Bone marrow (tissue), 2 donors: ENCODE measurements around the gene NKD1.

ENCODE experiments used
- DNase-seq, 2 donors: peaks; one replicate each; lab custom pipeline; 2025; lab: John Stamatoyannopoulos, UW

NKD1 gene

GRCh38 chr16:50630394-50631020 is 82.3 kb downstream of the NKD1 start:
- DNase-seq, result no peak

DNA sequence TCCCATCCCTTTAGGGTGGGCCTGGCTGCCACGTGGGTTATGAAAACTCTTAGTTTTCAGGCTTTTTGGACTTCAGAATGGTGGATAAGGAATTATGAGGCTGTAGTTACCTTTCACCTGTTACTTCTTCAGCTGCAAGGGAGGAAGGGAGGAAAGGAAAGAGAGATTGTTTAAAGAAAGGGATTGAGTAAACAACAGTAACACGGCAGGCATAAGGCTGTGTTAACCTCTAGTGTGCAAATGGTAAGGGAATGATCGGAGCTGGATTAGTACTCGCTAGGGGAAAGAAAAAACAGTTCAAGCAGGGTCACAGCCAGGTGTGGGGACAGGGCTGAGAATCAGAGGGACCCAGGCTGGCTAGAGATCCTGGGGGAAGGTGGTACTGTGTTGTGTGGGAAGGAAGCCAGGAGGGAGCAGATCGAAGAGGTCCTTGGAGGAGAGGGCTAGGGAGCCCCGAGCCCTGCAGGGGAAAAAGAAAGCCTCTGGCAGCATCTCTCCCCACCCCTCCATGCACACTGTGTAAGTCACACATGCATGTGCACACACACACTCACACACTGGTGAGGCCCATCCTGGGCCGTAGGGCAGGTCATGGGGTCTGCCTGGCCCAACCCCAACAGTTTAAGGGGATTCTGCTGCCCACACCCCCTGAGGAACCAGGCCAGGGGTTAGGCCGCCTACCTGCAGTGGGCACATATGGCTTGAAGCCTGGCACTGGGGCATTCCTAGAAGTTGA is 83.2 kb downstream of the NKD1 start:
- no peak for DNase-seq

DNA sequence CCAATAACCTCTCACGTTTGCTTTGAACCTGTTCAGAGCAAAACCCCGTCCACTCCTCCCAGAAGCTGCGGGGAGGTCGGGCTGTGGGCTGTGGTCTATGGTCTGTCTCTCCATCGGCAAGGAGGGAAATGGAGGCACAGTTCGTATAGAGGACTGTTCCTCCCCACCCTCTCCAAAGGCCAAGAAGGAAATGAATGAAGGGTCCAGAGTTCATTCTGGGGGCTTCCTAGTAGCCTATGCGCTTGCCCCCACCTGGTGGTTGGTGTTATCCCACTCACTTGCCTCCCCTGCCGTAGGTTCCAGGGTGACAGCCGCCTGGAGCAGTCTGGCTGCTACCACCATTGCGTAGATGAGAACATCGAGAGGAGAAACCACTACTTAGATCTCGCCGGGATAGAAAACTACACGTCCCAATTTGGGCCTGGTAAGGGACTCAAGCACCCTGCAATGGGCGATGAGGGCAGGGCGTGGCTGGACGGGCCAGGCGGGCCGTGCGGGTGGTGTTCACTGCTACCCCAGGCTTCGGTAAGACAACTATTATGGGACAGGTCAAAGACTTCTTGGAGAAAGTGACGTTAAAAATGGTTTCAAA is 83.9 kb downstream of the NKD1 start:
- DNase-seq, result no peak

GRCh38 chr16:50632927-50633800 is 85.0 kb downstream of the NKD1 start:
- no peak for DNase-seq

DNA sequence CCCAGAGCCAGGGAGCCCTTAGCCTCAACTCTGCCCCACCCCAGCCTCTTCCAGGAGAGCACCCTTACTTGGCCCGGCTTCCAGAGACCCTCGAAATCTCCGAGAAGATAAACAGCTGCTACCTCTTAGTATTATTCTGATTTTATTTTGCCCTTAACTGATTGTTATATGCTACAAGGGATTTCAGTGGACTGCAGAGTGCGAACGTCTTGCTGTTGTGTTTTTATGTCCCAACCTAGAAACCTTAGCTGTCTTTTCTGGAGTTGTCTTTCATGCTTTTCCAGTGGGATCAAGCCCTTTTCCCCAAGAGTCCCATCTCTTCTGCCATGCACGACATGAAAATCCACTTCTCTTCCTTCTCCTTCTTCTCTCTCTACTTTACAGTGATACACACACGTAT is 85.9 kb downstream of the NKD1 start:
- DNase-seq, result no peak

- DNase-seq, result no peak
These were observed 86.8 kb downstream of the NKD1 start for GRCh38 chr16:50634947-50635346.

DNA sequence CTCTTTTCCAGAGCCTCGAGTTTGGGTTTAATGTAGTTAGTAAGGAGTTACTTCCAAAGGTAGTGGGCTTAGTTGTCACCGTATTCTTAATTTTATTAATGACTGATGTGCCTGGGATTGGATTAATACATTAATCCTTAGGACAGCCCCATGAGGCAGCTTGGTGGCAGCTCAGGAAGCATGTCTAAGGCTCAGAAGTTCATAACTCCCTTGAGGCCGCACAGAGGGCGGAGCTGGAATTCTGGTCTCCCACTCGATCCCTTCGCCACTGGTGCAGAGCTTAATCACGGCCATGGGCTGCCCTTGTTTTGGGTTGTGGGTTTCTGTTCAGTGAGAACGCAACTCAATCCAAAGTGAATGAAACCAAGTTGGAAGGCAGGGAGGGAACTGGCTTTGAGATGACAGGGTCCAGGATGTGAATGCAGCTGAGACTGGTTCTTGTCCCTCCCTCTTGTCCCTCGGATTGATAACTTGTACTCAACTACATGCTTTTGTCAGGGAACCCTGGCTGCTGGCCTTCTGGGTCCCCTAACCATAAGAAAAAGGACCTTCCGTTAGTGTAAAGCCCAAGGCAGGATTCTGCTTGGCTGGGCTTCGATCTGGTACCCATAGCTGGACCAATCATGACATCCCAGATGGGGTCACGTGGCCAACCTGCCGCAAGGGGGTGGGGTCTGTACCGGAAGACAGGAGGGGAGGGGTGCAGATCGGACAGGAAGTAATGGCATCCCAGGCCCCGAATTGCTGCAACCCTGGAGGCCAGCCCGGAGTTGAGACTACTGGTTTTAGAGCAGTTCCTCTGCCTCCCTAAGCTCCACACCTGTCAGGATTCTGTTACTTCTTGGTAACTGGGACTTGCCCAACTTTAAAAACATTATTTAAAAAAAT is 87.6 kb downstream of the NKD1 start:
- no peak for DNase-seq

GRCh38 chr16:50636753-50637374 is 88.7 kb downstream of the NKD1 start:
- DNase-seq, result no peak

DNA sequence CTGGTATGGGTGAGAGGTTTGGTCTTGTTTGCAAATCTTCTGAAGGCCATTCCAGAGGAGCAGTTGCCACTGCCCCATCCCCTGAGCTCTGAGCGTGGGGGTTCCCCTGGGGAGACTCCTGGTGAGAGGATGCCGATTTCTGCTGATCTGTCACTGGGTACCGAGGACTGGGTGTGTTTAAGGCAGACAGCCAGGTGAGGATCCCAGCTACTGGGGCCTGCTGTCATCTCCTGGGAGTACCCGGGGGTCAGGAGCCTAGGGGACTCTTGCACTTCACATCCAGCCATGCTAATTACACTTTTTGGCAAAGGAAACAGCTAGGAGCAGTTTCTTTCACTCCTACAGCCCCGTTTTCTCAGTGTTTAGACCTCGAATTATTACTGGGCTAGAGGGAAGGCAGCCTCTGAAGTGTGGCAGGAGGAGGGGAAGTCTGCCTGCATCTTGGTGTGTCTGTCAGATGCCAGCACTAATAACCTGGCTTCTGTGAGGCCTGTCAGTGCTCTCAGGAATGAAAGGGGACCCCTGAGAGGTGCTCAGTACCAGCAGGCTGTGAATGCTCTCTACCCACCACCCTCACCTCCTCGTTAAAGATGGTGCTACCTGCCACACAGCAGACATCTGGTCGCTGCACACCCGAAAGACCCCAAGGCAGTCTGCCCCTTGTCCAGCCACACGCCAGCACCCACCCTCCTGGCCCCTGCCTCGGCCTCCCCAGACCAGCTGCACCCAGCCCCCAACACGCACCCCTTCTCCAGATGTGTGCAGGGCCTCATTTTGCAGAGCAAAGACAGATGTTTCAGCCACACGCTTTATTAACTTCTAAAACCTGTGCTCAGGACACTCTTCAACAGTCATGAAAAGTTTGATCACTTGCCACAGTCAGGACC is 89.8 kb downstream of the NKD1 start:
- DNase-seq, result no peak

DNA sequence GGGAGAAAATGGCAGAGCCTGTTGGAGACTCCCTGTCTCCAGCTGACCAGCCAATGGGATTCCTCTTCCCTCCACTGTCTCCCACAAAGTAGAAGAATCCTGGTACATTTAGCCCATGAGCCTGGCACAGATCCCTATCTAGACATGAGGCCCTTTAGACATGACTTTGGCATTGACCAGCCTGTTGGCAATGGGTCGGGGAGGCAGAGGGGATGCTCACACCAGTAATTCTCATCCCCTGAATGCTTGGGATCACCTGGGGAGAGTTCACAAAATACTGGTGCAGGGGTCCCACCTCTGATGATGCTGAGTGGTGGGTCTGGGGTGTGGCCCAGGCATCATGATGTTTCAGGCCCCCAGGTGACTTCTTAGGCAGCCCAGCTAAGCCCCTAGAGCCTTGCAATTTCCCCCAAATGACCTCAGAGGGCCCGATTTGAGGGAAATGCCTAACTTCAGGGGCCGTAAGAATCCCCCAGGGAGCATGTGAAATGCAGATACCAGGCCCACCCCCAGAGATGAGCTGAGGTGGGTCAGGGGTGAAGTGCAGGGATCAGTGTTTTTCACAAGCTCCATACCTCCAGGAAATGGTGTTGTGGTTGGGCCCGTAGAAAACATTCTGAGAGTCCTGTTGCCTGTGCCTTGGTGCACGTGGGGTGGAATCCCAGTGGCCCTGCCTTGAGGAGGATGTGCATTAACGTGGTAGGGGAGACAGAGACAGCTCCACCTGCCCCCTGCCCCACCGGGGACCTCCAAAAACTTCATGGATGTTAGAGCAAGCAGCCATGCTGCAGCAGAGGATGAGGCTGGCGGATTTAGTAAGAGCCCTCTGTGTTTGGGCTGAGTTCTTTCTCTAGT is 90.8 kb downstream of the NKD1 start:
- no peak for DNase-seq

- DNase-seq, result no peak
These were observed 92.2 kb downstream of the NKD1 start for GRCh38 chr16:50640391-50640790.

- no peak for DNase-seq
These were observed 93.0 kb downstream of the NKD1 start for GRCh38 chr16:50640919-50641817.

DNA sequence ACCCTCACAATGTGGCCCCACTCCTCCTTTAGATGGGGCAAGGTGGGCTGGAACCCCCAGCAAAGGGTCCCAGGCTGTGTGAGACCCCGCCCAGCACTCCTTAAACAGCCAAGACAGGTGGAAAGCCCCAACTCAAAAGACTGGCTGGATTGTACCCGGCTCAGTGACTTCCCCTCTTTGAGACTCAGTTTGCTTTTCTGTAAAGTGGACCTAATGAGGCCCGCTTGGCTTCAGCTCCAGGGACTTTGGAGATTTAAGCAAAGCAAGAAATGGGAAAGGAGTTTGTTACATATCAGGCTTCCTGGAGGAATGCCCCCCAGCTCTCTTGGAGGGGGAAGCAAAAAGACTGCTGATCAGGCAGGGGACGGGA is 93.6 kb downstream of the NKD1 start:
- no peak for DNase-seq

GRCh38 chr16:50642349-50642748 is 94.2 kb downstream of the NKD1 start:
- no peak for DNase-seq

DNA sequence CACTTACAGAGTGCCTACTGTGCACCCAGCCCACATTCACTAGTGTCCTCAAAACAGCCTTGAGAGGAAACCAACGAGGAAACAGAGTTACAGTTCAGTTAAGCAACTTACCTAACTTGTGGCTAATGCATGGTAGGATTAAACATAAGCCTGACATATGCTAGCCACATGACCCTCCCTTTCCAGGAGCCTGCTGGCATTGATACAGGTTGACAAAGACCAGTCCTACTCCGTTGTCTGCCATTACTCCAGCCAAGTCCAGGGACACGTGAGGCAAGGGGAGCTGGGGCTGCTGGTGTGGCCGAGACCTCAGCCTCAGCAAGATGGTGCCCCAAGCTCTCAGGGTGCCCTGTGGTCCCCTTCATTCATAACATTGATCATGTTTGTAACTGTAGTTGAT is 95.0 kb downstream of the NKD1 start:
- no peak for DNase-seq

GRCh38 chr16:50644245-50644644 is 96.0 kb downstream of the NKD1 start:
- DNase-seq, result no peak

DNA sequence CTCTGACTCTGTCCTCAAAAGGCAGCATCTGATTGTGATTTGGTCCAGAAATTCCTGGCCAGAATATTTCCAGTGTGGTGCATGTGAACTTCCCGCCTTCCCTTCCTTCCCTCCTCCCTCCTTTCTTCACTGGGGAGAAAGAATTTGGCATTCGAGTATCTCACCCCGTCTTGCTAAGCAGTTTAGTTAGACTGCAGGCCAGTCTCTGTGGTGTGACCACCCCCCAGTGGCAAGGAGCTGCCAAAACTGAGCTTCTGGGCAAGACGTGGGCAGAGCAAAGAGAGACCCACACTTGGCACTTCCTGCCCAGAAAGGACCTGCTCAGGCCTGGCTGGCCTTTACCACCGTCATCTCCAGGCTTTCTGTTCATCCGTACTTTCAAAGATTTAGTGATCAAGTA is 96.5 kb downstream of the NKD1 start:
- DNase-seq, result peak in 1 of 2 donors; percentile 7
